ENCODE measurements around the gene SYTL1.

Gene SYTL1, protein sequence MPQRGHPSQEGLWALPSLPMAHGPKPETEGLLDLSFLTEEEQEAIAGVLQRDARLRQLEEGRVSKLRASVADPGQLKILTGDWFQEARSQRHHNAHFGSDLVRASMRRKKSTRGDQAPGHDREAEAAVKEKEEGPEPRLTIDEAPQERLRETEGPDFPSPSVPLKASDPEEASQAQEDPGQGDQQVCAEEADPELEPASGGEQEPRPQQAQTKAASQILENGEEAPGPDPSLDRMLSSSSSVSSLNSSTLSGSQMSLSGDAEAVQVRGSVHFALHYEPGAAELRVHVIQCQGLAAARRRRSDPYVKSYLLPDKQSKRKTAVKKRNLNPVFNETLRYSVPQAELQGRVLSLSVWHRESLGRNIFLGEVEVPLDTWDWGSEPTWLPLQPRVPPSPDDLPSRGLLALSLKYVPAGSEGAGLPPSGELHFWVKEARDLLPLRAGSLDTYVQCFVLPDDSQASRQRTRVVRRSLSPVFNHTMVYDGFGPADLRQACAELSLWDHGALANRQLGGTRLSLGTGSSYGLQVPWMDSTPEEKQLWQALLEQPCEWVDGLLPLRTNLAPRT

DNA sequence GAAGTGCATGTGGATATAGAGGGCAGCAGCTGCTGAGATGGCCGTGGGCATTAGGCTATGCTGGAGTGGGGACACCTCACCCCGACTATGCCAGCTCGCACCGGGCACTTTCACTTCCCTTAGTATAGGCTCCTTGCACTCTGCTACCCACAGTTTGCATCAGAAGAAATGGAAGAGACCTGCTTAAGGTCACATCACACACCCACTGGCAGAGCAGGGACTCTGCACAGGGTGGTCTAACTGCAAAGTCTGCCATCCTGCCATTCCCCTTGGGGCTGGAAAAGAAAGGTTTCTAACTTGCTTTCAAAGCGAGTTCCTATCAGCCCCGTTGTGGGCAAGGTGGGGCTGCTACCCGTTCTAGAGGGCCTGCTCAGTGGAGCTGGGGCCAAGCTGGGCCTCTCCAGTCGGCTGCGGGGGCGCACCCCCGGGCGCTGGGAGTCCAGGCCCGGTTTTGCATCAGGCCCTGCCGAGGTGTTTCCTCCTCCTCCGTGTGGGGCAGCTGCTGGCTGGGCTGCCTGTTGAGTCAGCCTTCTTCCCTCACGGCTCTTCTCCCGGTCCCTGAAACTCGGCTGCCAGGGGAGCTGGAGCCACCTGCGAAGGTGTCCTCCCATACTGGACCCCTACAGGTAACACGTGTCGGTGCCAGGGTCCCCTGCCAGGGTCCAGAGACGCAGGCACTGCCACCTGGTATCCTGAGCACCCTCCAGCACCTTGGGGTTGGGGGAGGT, at the start of gene SYTL1:
Gene SYTL1, plus strand, starts transcription at position 498 of the 728 bp plus-strand sequence. CDS start 3,313 bp downstream, outside the sequence.
- no peak within 1 kb of the TSS for H3K4me3 ChIP-seq (ENCODE audit: control insufficient read depth, low read depth, low read length)
- peak; percentile 62 for DNase-seq (ENCODE audit: low read depth)
- TF ChIP-seq, protein P1, sequence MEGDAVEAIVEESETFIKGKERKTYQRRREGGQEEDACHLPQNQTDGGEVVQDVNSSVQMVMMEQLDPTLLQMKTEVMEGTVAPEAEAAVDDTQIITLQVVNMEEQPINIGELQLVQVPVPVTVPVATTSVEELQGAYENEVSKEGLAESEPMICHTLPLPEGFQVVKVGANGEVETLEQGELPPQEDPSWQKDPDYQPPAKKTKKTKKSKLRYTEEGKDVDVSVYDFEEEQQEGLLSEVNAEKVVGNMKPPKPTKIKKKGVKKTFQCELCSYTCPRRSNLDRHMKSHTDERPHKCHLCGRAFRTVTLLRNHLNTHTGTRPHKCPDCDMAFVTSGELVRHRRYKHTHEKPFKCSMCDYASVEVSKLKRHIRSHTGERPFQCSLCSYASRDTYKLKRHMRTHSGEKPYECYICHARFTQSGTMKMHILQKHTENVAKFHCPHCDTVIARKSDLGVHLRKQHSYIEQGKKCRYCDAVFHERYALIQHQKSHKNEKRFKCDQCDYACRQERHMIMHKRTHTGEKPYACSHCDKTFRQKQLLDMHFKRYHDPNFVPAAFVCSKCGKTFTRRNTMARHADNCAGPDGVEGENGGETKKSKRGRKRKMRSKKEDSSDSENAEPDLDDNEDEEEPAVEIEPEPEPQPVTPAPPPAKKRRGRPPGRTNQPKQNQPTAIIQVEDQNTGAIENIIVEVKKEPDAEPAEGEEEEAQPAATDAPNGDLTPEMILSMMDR (conservative IDR thresholded peaks at IDR 0.05; ENCODE audit: control insufficient read depth, insufficient read depth, low read depth, low read length) = no peak

DNA sequence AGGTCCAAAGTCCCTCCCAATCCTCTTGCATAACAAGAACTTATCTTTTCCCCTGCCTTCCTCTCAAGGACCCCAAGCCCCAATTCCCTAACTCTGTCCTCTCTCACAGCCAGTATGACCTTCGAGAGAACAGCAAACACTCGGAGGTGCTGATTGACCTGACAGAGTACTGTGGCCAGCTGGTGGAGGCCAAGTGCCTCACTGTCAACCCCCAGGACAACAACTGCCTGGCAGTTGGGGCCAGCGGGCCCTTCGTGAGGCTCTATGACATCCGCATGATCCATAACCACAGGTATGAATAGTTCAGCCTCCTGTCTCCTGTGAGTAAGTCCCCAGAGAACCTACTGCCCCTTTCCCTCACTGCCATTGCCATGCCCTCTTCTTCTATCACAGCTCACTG, 49.7 kb upstream of the SYTL1 start:
- TF ChIP-seq, protein P1 (conservative IDR thresholded peaks at IDR 0.05; ENCODE audit: control insufficient read depth, insufficient read depth, low read depth, low read length) = no peak
- no peak overlapping the region for H3K4me3 ChIP-seq (ENCODE audit: control insufficient read depth, low read depth, low read length)
- peak; percentile 22 for DNase-seq (ENCODE audit: low read depth)

DNA sequence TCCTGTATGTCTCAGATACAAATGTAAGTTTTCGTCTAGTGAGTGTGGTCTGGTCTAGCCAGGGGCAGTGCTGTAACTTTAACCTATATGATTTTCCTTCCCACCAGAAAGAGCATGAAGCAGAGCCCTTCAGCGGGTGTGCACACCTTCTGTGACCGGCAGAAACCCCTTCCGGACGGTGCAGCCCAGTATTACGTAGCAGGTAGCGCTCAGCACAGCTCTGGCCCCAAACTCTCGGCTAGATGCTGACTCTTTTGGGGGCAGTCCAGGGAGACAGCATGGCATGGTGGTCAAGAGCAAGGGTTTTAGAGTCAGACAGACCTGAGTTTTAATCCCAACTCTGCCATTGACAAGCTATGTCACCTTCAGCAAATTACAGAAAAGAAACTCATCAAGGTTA, 47.9 kb upstream of the SYTL1 start:
- no peak overlapping the region for H3K4me3 ChIP-seq (ENCODE audit: control insufficient read depth, low read depth, low read length)
- TF ChIP-seq, protein P1 (conservative IDR thresholded peaks at IDR 0.05; ENCODE audit: control insufficient read depth, insufficient read depth, low read depth, low read length) = no peak
- DNase-seq (ENCODE audit: low read depth) = no peak

DNA sequence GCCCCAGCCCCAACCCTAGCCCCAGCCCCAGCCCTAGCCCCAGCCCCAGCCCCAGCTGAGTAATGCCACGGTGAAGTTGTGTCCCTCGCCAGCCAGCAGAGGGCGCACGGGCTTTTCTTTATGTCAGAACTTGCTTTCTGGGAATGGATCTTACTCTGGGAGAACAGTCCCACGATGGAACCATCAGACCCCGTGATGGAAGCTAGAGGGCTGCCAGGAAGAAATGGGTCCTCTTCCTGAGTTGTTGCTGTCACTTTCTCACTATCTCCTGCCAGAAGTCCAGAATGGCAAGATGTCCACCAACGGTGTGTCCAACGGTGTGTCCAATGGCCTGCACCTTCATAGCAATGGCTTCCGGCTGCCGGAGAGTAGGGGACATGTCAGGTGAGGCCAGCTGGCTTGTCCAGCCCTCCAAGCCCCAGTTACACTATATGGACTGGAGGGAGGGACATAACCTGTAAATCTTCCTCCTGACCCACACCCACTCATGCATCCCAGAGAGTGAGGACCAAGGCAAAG, 45.0 kb upstream of the SYTL1 start:
- TF ChIP-seq, protein P1 (conservative IDR thresholded peaks at IDR 0.05; ENCODE audit: control insufficient read depth, insufficient read depth, low read depth, low read length) = peak; percentile 63
- H3K4me3 ChIP-seq (ENCODE audit: control insufficient read depth, low read depth, low read length) = no peak overlapping the region
- peak; percentile 57 for DNase-seq (ENCODE audit: low read depth)

DNA sequence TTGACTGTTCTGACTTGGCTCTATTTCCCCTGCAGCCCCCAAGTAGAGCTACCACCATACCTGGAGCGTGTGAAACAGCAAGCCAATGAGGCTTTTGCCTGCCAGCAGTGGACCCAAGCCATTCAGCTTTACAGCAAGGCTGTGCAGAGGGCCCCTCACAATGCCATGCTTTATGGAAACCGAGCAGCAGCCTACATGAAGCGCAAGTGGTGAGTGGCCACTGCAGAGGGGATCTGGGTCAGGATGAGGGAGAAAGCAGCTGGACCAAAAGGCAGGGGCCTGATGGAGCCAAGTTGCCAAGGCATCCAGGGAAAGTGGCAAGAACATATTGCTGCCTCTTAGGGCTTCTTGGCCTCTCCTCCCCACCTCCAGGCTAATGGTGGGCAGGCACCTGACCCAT, 43.9 kb upstream of the SYTL1 start:
- DNase-seq (ENCODE audit: low read depth) = no peak
- no peak overlapping the region for H3K4me3 ChIP-seq (ENCODE audit: control insufficient read depth, low read depth, low read length)
- TF ChIP-seq, protein P1 (conservative IDR thresholded peaks at IDR 0.05; ENCODE audit: control insufficient read depth, insufficient read depth, low read depth, low read length) = no peak

- H3K4me3 ChIP-seq (ENCODE audit: control insufficient read depth, low read depth, low read length) = no peak overlapping the region
- DNase-seq (ENCODE audit: low read depth) = peak; percentile 16
- TF ChIP-seq, protein P1 (conservative IDR thresholded peaks at IDR 0.05; ENCODE audit: control insufficient read depth, insufficient read depth, low read depth, low read length) = no peak
These were observed 43.0 kb upstream of the SYTL1 start for GRCh38 chr1:27298632-27299384.

Data from fibroblast of mammary gland (primary cell).